ENCODE results near the gene REXO1. TPM values are rescaled to one million over a fixed set of nuclear protein-coding genes. Genes with fewer than 3 reads are reported as not detected.
A peak's percentile ranks its signal among the peaks of the same experiment; 100 is the strongest.

The REXO1 gene
- total RNA-seq, 1 donor from 2014 or later = 40.8 TPM

GRCh38 chr19:1854039-1854541 lies 5.8 kb upstream of the REXO1 start:
- H3K4me1 Mint-ChIP-seq = peaks cover 5% of the 10 kb centered on the region
- H3K27me3 Mint-ChIP-seq (ENCODE audit: low read depth) = peaks cover under 1% of the 10 kb centered on the region
- H3K4me3 Mint-ChIP-seq = no peak overlapping the region
- no peaks in the 10 kb centered on the region for H3K9me3 Mint-ChIP-seq
- DNase-seq (ENCODE audit: low read depth, low spot score) = no peak
- H3K36me3 Mint-ChIP-seq (ENCODE audit: low read depth) = no peaks in the 10 kb centered on the region
- H3K27ac Mint-ChIP-seq (ENCODE audit: unreplicated experiment) = no peak overlapping the region
- no peak for TF ChIP-seq CTCF (conservative IDR thresholded peaks at IDR 0.05)

GRCh38 chr19:1853295-1854038 lies 5.2 kb upstream of the REXO1 start:
- Mint-ChIP-seq H3K4me1 (peaks cover 4% of the 10 kb centered on the region), H3K9me3 (no peaks in the 10 kb centered on the region), H3K36me3 (ENCODE audit: low read depth) (no peaks in the 10 kb centered on the region), H3K27me3 (ENCODE audit: low read depth) (no peaks in the 10 kb centered on the region), H3K27ac (ENCODE audit: unreplicated experiment) (peak overlapping the region; percentile 67), H3K4me3 (peak overlapping the region; percentile 72)
- TF ChIP-seq CTCF (conservative IDR thresholded peaks at IDR 0.05) = peak; percentile 86
- peak; percentile 71 for DNase-seq (ENCODE audit: low read depth, low spot score)

- Mint-ChIP-seq H3K36me3 (ENCODE audit: low read depth) (no peaks in the 10 kb centered on the region), H3K4me3 (no peak overlapping the region), H3K4me1 (peaks cover 4% of the 10 kb centered on the region), H3K27me3 (ENCODE audit: low read depth) (no peaks in the 10 kb centered on the region), H3K27ac (ENCODE audit: unreplicated experiment) (no peak overlapping the region), H3K9me3 (no peaks in the 10 kb centered on the region)
- DNase-seq (ENCODE audit: low read depth, low spot score) = no peak
- no peak for TF ChIP-seq CTCF (conservative IDR thresholded peaks at IDR 0.05)
Observed at GRCh38 chr19:1852581-1853128, 4.4 kb upstream of the REXO1 start.

- H3K27ac Mint-ChIP-seq (ENCODE audit: unreplicated experiment) = no peak overlapping the region
- H3K4me1 Mint-ChIP-seq = peaks cover 11% of the 10 kb centered on the region
- no peaks in the 10 kb centered on the region for H3K9me3 Mint-ChIP-seq
- no peaks in the 10 kb centered on the region for H3K27me3 Mint-ChIP-seq (ENCODE audit: low read depth)
- TF ChIP-seq CTCF (conservative IDR thresholded peaks at IDR 0.05) = no peak
- no peaks in the 10 kb centered on the region for H3K36me3 Mint-ChIP-seq (ENCODE audit: low read depth)
- DNase-seq (ENCODE audit: low read depth, low spot score) = no peak
- no peak overlapping the region for H3K4me3 Mint-ChIP-seq
Observed at GRCh38 chr19:1851654-1852580, 3.6 kb upstream of the REXO1 start.

- no peak for DNase-seq (ENCODE audit: low read depth, low spot score)
- Mint-ChIP-seq H3K4me1 (peaks cover 18% of the 10 kb centered on the region), H3K27me3 (ENCODE audit: low read depth) (no peaks in the 10 kb centered on the region), H3K9me3 (no peaks in the 10 kb centered on the region), H3K27ac (ENCODE audit: unreplicated experiment) (no peak overlapping the region), H3K36me3 (ENCODE audit: low read depth) (no peaks in the 10 kb centered on the region), H3K4me3 (peak overlapping the region; percentile 34)
- TF ChIP-seq CTCF (conservative IDR thresholded peaks at IDR 0.05) = no peak
Observed at GRCh38 chr19:1850809-1851653, 2.7 kb upstream of the REXO1 start.

Data from neural crest cell (in vitro differentiated cells).